ENCODE results near the gene KMT2E. TPM values are rescaled to one million over a fixed set of nuclear protein-coding genes. Genes with fewer than 3 reads are reported as not detected.

The KMT2E gene
- total RNA-seq, 1 experiment from 2014 or later: 52.3 TPM

DNA sequence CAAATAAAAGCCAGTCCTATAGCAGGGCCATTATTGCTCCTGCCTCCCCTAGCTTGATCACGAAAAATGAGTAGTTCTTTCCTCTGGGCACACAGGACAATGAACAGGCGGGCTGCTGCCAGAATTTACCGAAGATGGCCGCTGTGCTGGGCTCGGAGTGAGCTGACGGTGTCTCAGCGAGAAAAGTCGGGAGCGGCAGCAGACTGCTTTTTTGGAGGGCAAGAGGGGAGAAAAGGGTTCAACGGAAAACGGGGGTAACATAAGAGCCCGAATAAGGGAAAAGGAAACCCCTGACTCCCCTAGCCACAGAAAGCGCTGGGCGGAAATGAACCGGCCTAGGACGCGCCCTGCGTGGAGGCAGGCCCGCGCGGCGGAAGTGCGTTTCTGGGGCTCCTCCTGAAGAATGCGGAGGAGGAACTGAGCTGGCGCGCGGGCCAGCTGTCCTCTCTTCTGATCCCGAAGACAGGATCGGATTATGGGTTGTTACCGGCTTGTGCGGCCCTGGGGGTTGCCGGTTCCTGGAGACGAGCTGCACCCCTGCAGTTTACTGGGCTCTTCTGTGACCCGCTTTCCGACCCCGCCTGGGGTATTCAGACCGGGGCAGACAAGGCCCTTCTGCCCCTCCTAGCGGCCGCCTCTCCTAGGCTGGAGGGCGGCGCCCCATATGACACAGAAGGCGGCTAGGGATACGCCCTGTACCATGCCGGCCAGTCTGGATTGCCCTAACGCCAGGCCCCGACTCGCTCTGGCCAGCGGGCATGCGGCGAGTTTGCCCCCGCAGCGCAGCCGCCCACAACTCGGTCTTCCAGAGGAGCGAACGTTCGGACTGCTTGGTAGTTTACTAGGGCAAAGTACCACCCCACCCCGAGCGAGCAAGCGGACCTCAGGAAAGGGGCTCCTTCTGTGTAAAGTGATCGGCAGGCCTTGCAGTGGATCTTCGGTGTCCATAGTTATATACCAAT lies 30.1 kb upstream of the KMT2E start (continued):
- TF ChIP-seq, protein P1, sequence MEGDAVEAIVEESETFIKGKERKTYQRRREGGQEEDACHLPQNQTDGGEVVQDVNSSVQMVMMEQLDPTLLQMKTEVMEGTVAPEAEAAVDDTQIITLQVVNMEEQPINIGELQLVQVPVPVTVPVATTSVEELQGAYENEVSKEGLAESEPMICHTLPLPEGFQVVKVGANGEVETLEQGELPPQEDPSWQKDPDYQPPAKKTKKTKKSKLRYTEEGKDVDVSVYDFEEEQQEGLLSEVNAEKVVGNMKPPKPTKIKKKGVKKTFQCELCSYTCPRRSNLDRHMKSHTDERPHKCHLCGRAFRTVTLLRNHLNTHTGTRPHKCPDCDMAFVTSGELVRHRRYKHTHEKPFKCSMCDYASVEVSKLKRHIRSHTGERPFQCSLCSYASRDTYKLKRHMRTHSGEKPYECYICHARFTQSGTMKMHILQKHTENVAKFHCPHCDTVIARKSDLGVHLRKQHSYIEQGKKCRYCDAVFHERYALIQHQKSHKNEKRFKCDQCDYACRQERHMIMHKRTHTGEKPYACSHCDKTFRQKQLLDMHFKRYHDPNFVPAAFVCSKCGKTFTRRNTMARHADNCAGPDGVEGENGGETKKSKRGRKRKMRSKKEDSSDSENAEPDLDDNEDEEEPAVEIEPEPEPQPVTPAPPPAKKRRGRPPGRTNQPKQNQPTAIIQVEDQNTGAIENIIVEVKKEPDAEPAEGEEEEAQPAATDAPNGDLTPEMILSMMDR (IDR thresholded peaks at IDR 0.05): peak; percentile 11; the same call in 1 of the 2 replicates
- no peak for TF ChIP-seq ZNF671 (CRISPR knock-in tag; IDR thresholded peaks at IDR 0.05)
- TF ChIP-seq, protein P2, sequence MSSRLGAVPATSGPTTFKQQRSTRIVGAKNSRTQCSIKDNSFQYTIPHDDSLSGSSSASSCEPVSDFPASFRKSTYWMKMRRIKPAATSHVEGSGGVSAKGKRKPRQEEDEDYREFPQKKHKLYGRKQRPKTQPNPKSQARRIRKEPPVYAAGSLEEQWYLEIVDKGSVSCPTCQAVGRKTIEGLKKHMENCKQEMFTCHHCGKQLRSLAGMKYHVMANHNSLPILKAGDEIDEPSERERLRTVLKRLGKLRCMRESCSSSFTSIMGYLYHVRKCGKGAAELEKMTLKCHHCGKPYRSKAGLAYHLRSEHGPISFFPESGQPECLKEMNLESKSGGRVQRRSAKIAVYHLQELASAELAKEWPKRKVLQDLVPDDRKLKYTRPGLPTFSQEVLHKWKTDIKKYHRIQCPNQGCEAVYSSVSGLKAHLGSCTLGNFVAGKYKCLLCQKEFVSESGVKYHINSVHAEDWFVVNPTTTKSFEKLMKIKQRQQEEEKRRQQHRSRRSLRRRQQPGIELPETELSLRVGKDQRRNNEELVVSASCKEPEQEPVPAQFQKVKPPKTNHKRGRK (CRISPR knock-in tag; IDR thresholded peaks at IDR 0.05; ENCODE audit: borderline replicate concordance): no peak
- TF ChIP-seq, protein P3, sequence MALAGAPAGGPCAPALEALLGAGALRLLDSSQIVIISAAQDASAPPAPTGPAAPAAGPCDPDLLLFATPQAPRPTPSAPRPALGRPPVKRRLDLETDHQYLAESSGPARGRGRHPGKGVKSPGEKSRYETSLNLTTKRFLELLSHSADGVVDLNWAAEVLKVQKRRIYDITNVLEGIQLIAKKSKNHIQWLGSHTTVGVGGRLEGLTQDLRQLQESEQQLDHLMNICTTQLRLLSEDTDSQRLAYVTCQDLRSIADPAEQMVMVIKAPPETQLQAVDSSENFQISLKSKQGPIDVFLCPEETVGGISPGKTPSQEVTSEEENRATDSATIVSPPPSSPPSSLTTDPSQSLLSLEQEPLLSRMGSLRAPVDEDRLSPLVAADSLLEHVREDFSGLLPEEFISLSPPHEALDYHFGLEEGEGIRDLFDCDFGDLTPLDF (CRISPR knock-in tag; IDR thresholded peaks at IDR 0.05): no peak
- TF ChIP-seq JAZF1 (CRISPR knock-in tag; IDR thresholded peaks at IDR 0.05): no peak
- TF ChIP-seq, protein P4, sequence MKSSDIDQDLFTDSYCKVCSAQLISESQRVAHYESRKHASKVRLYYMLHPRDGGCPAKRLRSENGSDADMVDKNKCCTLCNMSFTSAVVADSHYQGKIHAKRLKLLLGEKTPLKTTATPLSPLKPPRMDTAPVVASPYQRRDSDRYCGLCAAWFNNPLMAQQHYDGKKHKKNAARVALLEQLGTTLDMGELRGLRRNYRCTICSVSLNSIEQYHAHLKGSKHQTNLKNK (CRISPR knock-in tag; IDR thresholded peaks at IDR 0.05): no peak
- TF ChIP-seq TEAD1 (CRISPR knock-in tag; IDR thresholded peaks at IDR 0.05): 0 out of 2 replicates have a peak, but pooled peaks have one; percentile 78
- TF ChIP-seq, protein P5, sequence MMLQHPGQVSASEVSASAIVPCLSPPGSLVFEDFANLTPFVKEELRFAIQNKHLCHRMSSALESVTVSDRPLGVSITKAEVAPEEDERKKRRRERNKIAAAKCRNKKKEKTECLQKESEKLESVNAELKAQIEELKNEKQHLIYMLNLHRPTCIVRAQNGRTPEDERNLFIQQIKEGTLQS (CRISPR knock-in tag; conservative IDR thresholded peaks at IDR 0.05): no peak
- TF ChIP-seq NR1H2 (CRISPR knock-in tag; IDR thresholded peaks at IDR 0.05): no peak
- TF ChIP-seq, protein P6, sequence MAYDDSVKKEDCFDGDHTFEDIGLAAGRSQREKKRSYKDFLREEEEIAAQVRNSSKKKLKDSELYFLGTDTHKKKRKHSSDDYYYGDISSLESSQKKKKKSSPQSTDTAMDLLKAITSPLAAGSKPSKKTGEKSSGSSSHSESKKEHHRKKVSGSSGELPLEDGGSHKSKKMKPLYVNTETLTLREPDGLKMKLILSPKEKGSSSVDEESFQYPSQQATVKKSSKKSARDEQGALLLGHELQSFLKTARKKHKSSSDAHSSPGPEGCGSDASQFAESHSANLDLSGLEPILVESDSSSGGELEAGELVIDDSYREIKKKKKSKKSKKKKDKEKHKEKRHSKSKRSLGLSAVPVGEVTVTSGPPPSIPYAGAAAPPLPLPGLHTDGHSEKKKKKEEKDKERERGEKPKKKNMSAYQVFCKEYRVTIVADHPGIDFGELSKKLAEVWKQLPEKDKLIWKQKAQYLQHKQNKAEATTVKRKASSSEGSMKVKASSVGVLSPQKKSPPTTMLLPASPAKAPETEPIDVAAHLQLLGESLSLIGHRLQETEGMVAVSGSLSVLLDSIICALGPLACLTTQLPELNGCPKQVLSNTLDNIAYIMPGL (CRISPR knock-in tag; IDR thresholded peaks at IDR 0.05): peak; percentile 84; the same call in 1 of the 2 replicates
- no peak for TF ChIP-seq TCF7 (CRISPR knock-in tag; IDR thresholded peaks at IDR 0.05; ENCODE audit: low read depth)
- 0 out of 2 replicates have a peak, but pooled peaks have one; percentile 6 for TF ChIP-seq NFATC4 (CRISPR knock-in tag; IDR thresholded peaks at IDR 0.05)
- no peak for TF ChIP-seq JUN (CRISPR knock-in tag; IDR thresholded peaks at IDR 0.05)
- no peak for TF ChIP-seq ZNF138 (CRISPR knock-in tag; conservative IDR thresholded peaks at IDR 0.05)
- TF ChIP-seq ESRRA (CRISPR knock-in tag; IDR thresholded peaks at IDR 0.05; ENCODE audit: borderline replicate concordance): no peak
- TF ChIP-seq FOXK1 (CRISPR knock-in tag; IDR thresholded peaks at IDR 0.05): peak; percentile 34
- no peak for TF ChIP-seq CREB1 (CRISPR knock-in tag; IDR thresholded peaks at IDR 0.05)
- no peak for TF ChIP-seq ZNF317 (CRISPR knock-in tag; IDR thresholded peaks at IDR 0.05; ENCODE audit: borderline replicate concordance, low read depth)
- peak; percentile 72; the same call in 1 of the 2 replicates for TF ChIP-seq EMX1 (CRISPR knock-in tag; IDR thresholded peaks at IDR 0.05)
- TF ChIP-seq, protein P7, sequence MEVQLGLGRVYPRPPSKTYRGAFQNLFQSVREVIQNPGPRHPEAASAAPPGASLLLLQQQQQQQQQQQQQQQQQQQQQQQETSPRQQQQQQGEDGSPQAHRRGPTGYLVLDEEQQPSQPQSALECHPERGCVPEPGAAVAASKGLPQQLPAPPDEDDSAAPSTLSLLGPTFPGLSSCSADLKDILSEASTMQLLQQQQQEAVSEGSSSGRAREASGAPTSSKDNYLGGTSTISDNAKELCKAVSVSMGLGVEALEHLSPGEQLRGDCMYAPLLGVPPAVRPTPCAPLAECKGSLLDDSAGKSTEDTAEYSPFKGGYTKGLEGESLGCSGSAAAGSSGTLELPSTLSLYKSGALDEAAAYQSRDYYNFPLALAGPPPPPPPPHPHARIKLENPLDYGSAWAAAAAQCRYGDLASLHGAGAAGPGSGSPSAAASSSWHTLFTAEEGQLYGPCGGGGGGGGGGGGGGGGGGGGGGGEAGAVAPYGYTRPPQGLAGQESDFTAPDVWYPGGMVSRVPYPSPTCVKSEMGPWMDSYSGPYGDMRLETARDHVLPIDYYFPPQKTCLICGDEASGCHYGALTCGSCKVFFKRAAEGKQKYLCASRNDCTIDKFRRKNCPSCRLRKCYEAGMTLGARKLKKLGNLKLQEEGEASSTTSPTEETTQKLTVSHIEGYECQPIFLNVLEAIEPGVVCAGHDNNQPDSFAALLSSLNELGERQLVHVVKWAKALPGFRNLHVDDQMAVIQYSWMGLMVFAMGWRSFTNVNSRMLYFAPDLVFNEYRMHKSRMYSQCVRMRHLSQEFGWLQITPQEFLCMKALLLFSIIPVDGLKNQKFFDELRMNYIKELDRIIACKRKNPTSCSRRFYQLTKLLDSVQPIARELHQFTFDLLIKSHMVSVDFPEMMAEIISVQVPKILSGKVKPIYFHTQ (CRISPR knock-in tag; IDR thresholded peaks at IDR 0.05): peak; percentile 2; the same call in 1 of the 2 replicates
- TF ChIP-seq, protein P8, sequence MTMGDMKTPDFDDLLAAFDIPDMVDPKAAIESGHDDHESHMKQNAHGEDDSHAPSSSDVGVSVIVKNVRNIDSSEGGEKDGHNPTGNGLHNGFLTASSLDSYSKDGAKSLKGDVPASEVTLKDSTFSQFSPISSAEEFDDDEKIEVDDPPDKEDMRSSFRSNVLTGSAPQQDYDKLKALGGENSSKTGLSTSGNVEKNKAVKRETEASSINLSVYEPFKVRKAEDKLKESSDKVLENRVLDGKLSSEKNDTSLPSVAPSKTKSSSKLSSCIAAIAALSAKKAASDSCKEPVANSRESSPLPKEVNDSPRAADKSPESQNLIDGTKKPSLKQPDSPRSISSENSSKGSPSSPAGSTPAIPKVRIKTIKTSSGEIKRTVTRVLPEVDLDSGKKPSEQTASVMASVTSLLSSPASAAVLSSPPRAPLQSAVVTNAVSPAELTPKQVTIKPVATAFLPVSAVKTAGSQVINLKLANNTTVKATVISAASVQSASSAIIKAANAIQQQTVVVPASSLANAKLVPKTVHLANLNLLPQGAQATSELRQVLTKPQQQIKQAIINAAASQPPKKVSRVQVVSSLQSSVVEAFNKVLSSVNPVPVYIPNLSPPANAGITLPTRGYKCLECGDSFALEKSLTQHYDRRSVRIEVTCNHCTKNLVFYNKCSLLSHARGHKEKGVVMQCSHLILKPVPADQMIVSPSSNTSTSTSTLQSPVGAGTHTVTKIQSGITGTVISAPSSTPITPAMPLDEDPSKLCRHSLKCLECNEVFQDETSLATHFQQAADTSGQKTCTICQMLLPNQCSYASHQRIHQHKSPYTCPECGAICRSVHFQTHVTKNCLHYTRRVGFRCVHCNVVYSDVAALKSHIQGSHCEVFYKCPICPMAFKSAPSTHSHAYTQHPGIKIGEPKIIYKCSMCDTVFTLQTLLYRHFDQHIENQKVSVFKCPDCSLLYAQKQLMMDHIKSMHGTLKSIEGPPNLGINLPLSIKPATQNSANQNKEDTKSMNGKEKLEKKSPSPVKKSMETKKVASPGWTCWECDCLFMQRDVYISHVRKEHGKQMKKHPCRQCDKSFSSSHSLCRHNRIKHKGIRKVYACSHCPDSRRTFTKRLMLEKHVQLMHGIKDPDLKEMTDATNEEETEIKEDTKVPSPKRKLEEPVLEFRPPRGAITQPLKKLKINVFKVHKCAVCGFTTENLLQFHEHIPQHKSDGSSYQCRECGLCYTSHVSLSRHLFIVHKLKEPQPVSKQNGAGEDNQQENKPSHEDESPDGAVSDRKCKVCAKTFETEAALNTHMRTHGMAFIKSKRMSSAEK (CRISPR knock-in tag; IDR thresholded peaks at IDR 0.05; ENCODE audit: borderline replicate concordance): peak; percentile 66; the same call in 1 of the 2 replicates
- no peak for TF ChIP-seq ZBTB21 (CRISPR knock-in tag; IDR thresholded peaks at IDR 0.05; ENCODE audit: borderline replicate concordance)
